Smooth muscle cell (in vitro differentiated cells): ENCODE data around the gene ARHGEF16. TPM values are rescaled to one million over a fixed set of nuclear protein-coding genes. Genes with fewer than 3 reads are reported as not detected.

Source experiments
- DNase-seq: peaks from one replicate; lab custom pipeline; 2025; ENCODE audit not compliant: unreplicated experiment; lab: John Stamatoyannopoulos, UW
- H2AFZ ChIP-seq: fragments of 200-600 bp; sonication (generic); 2 replicates; pipeline ENCODE4 v1.6.0; 2016; ENCODE audit warnings: antibody characterized with exemption, low read depth, mild to moderate bottlenecking
- H3F3A ChIP-seq: fragments of 200-600 bp; sonication (generic); 2 replicates; pipeline ENCODE4 v1.6.0; 2017; ENCODE audit warnings: antibody characterized with exemption, low read depth
- H3K27ac ChIP-seq: fragments of 200-600 bp; sonication (generic); 2 replicates; pipeline ENCODE4 v1.5.1; 2016; ENCODE audit warnings: low read depth, mild to moderate bottlenecking
- H3K27me3 ChIP-seq: fragments of 200-600 bp; sonication (generic); 2 replicates; pipeline ENCODE4 v1.6.1; 2016; ENCODE audit warnings: low read depth, mild to moderate bottlenecking
- H3K36me3 ChIP-seq: fragments of 200-600 bp; sonication (generic); 2 replicates; pipeline ENCODE4 v1.5.1; 2016; ENCODE audit warnings: low read depth
- H3K4me1 ChIP-seq: fragments of 200-600 bp; sonication (generic); 2 replicates; pipeline ENCODE4 v1.5.1; 2016; ENCODE audit warnings: low read depth
- H3K4me2 ChIP-seq: fragments of 200-600 bp; sonication (generic); 2 replicates; pipeline ENCODE4 v1.6.0; 2016; ENCODE audit warnings: mild to moderate bottlenecking
- H3K4me3 ChIP-seq: fragments of 200-600 bp; sonication (generic); 2 replicates; pipeline ENCODE4 v1.5.1; 2016; ENCODE audit warnings: mild to moderate bottlenecking
- H3K79me2 ChIP-seq: fragments of 200-600 bp; sonication (generic); 2 replicates; pipeline ENCODE4 v1.6.0; 2016; ENCODE audit warnings: low read depth, mild to moderate bottlenecking
- H3K9ac ChIP-seq: fragments of 200-600 bp; sonication (generic); 2 replicates; pipeline ENCODE4 v1.6.0; 2016; ENCODE audit warnings: low read depth
- H3K9me3 ChIP-seq: fragments of 200-600 bp; sonication (generic); replicated peaks from 2 replicates; pipeline ENCODE4 v1.5.1; 2016; ENCODE audit warnings: low read depth
- H4K20me1 ChIP-seq: fragments of 200-600 bp; sonication (generic); 2 replicates; pipeline ENCODE4 v1.6.0; 2016; ENCODE audit warnings: low read depth
- WGBS: methylation state at CpG from one replicate; pipeline ENCODE4 v1.1.7; 2016; ENCODE audit warnings: low lambda C conversion rate; 5-methylcytosine and 5-hydroxymethylcytosine counted together
- polyA plus RNA-seq: library from polyadenylated mRNA; unstranded; fragments of >200 nt; fragmentation: Nextera tagmentation; extraction: Ambion mirVana; gene quantifications from 2 replicates; pipeline ENCODE4 v1.2.1, GENCODE V29; 2016
- total RNA-seq: library from RNA; depleted of rRNA; stranded (reverse); fragments of >200 nt; gene quantifications from 2 replicates; pipeline ENCODE4 v1.2.3, GENCODE V29; 2014
- TF ChIP-seq, protein P1 (sequence below): fragments of 200-600 bp; sonication (generic); IDR thresholded peaks from 2 replicates; pipeline ENCODE4 v1.5.1; 2017; ENCODE audit warnings: borderline replicate concordance, mild to moderate bottlenecking, antibody characterized with exemption; ENCODE audit not compliant: insufficient read depth, poor library complexity, severe bottlenecking

Gene ARHGEF16
- total and polyA plus RNA-seq, 2 experiments from 2014 or later, result 4.6 to 6.9 TPM

DNA sequence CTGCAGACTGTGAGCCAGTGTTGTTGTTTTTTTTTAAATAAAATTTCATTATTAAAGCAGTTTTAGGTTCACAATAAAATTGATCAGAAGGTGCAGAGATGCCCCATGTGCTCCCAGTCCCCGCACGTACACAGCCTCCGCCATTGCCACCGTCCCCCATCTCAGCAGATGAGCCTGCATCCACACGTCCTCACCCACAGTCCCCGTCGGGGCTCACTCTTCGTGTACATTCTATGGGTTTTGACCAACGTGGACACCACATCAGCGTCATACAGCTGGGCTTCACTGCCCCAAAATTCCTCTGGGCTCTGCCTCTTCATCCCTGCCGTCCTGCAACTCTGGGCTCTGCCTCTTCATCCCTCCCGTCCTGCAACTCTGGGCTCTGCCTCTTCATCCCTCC lies 11.6 kb upstream of the ARHGEF16 start:
- H3K9me3 ChIP-seq, result no peaks in the 10 kb centered on the region
- H3K79me2 ChIP-seq, result no peaks in the 10 kb centered on the region
- H3F3A ChIP-seq, result no peaks in the 10 kb centered on the region
- WGBS, result 91% methylated on average over 12 of the region's 12 CpGs
- H2AFZ ChIP-seq, result no peak overlapping the region
- TF ChIP-seq, protein P1, sequence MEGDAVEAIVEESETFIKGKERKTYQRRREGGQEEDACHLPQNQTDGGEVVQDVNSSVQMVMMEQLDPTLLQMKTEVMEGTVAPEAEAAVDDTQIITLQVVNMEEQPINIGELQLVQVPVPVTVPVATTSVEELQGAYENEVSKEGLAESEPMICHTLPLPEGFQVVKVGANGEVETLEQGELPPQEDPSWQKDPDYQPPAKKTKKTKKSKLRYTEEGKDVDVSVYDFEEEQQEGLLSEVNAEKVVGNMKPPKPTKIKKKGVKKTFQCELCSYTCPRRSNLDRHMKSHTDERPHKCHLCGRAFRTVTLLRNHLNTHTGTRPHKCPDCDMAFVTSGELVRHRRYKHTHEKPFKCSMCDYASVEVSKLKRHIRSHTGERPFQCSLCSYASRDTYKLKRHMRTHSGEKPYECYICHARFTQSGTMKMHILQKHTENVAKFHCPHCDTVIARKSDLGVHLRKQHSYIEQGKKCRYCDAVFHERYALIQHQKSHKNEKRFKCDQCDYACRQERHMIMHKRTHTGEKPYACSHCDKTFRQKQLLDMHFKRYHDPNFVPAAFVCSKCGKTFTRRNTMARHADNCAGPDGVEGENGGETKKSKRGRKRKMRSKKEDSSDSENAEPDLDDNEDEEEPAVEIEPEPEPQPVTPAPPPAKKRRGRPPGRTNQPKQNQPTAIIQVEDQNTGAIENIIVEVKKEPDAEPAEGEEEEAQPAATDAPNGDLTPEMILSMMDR, result no peak
- DNase-seq, result no peak
- H3K4me3 ChIP-seq, result no peak overlapping the region
- H3K36me3 ChIP-seq, result no peaks in the 10 kb centered on the region
- H3K27me3 ChIP-seq, result no peaks in the 10 kb centered on the region
- H3K27ac ChIP-seq, result no peak overlapping the region
- no peak overlapping the region for H3K4me2 ChIP-seq
- no peaks in the 10 kb centered on the region for H4K20me1 ChIP-seq
- no peaks in the 10 kb centered on the region for H3K4me1 ChIP-seq
- H3K9ac ChIP-seq, result no peak overlapping the region

DNA sequence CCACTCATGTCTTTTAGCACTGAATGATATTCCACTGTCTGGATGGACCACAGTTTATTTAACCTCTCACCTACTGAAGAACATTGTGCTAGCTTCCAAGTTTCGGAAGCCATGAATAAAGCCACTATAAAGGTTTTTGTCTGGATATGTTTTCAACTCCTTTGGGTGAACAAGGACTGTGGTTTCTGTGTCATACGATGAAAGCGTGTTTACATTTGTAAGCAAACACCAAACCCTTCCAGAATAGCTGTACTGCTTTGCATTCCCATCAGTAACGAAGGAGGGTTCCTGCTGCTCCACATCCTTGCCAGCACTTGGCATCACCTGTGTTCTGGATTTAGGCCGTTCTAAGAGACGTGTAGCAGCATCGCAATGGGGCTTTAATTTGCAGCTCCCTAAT lies 10.7 kb upstream of the ARHGEF16 start:
- DNase-seq, result no peak
- Histone ChIP-seq H3K36me3 (no peaks in the 10 kb centered on the region), H3K79me2 (no peaks in the 10 kb centered on the region), H3K27ac (no peak overlapping the region), H3K4me1 (no peaks in the 10 kb centered on the region), H3K27me3 (no peaks in the 10 kb centered on the region), H3K9me3 (no peaks in the 10 kb centered on the region), H3F3A (no peaks in the 10 kb centered on the region), H3K9ac (no peak overlapping the region), H4K20me1 (no peaks in the 10 kb centered on the region), H3K4me2 (no peak overlapping the region), H2AFZ (no peak overlapping the region), H3K4me3 (no peak overlapping the region)
- WGBS, result 93% methylated on average over 7 of the region's 7 CpGs
- TF ChIP-seq, protein P1, result no peak

DNA sequence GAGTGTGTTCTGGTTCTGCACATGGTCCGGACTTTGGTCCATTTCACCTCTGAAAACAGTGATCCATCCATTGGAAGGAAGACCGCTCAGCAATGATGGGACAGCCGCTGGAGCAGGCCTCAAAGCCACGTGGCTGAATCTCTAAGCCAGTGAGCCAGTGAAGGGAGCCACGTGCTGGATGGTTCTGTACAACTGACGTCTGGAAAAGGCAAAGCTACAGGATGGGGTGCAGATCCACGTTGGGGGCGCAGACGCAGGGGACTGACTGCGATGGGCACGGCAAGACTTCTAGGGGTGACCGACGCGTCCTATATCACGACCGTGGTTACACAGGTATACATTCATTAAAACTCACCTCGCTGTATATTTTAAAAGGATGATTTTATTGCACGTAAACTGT lies 10.2 kb upstream of the ARHGEF16 start:
- 93% methylated on average over 18 of the region's 18 CpGs for WGBS
- no peak overlapping the region for H3K9ac ChIP-seq
- DNase-seq, result no peak
- H3K27ac ChIP-seq, result no peak overlapping the region
- H3K4me3 ChIP-seq, result no peak overlapping the region
- no peaks in the 10 kb centered on the region for H3K79me2 ChIP-seq
- H3K36me3 ChIP-seq, result no peaks in the 10 kb centered on the region
- H3F3A ChIP-seq, result no peaks in the 10 kb centered on the region
- H2AFZ ChIP-seq, result no peak overlapping the region
- H3K4me1 ChIP-seq, result no peaks in the 10 kb centered on the region
- no peaks in the 10 kb centered on the region for H3K27me3 ChIP-seq
- H4K20me1 ChIP-seq, result no peaks in the 10 kb centered on the region
- TF ChIP-seq, protein P1, result no peak
- H3K9me3 ChIP-seq, result no peaks in the 10 kb centered on the region
- H3K4me2 ChIP-seq, result no peak overlapping the region

DNA sequence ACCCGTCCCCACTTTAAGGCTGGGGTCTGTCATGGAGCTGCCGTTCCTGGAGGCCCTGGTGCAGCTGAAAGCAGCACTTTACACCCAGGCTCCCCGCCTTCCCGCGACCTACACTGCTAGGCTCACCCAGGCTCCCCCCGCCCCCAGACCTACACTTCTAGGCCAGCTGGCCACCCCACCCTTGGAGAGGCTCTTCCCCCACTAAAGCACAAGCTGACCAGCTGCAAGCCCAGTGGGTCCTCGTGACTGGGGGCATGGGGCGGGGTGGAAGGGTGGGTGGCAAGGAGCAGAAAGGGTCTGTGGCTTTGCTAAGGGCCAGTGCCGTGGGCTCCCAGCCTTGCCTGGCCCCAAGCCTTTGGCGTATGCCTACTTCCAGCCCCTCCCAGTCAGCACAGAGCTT lies 9.7 kb upstream of the ARHGEF16 start:
- Histone ChIP-seq H3K27me3 (no peaks in the 10 kb centered on the region), H3K79me2 (no peaks in the 10 kb centered on the region), H3K27ac (no peak overlapping the region), H3K4me1 (no peaks in the 10 kb centered on the region), H3K4me2 (no peak overlapping the region), H2AFZ (no peak overlapping the region), H3K9me3 (no peaks in the 10 kb centered on the region), H3K36me3 (no peaks in the 10 kb centered on the region), H3F3A (no peaks in the 10 kb centered on the region), H3K9ac (no peak overlapping the region), H4K20me1 (no peaks in the 10 kb centered on the region), H3K4me3 (no peak overlapping the region)
- DNase-seq, result no peak
- TF ChIP-seq, protein P1, result no peak
- WGBS, result 83% methylated on average over 9 of the region's 10 CpGs
